H1 (cell line): ENCODE results near the gene ERP44.

Source experiments
- CHD2 ChIP-seq: IDR thresholded peaks from 2 replicates; pipeline ENCODE4 v1.6.1; 2012; ENCODE audit warnings: low read length, improper control_type of control experiment
- CTCF ChIP-seq, 3 experiments: IDR thresholded peaks; 1 replicate in 2 of 3; 2 replicates in 1 of 3; pipeline versions ENCODE4 v1.5.1 to v1.6.1; 2011; ENCODE audit warnings: low read length in 3 of 3, mild to moderate bottlenecking in 3 of 3, inconsistent platforms in 2 of 3, low read depth in 1 of 3, moderate library complexity in 1 of 3; ENCODE audit not compliant: insufficient read depth in 1 of 3; ENCODE audit errors: control extremely low read depth in 1 of 3
- EP300 ChIP-seq, 2 experiments: IDR thresholded peaks; 1 replicate in 1 of 2; 2 replicates in 1 of 2; pipeline ENCODE4 v1.6.1; 2011 to 2012; ENCODE audit warnings: low read depth in 2 of 2, low read length in 2 of 2, mild to moderate bottlenecking in 2 of 2, borderline replicate concordance in 1 of 2, inconsistent platforms in 1 of 2, moderate library complexity in 1 of 2
- EZH2 ChIP-seq: fragments of 200-600 bp; sonication (generic); IDR thresholded peaks from 2 replicates; pipeline ENCODE4 v1.7.1; 2012; ENCODE audit warnings: low read depth, mild to moderate bottlenecking, moderate library complexity, low read length, inconsistent platforms; ENCODE audit not compliant: severe bottlenecking
- KDM4A ChIP-seq: IDR thresholded peaks from one replicate; pipeline ENCODE4 v1.7.1; 2012; ENCODE audit warnings: low read depth, mild to moderate bottlenecking, moderate library complexity, low read length, inconsistent platforms; ENCODE audit not compliant: severe bottlenecking
- MAFK ChIP-seq: IDR thresholded peaks from 2 replicates; pipeline ENCODE4 v1.6.1; 2012; ENCODE audit warnings: low read depth, mild to moderate bottlenecking, improper control_type of control experiment, low read length
- PHF8 ChIP-seq: fragments of 200-600 bp; sonication (generic); conservative IDR thresholded peaks from 2 replicates; pipeline ENCODE4 v1.7.1; 2012; ENCODE audit warnings: low read depth, mild to moderate bottlenecking, inconsistent platforms, low read length, moderate library complexity
- POLR2AphosphoS5 ChIP-seq: IDR thresholded peaks from 2 replicates; pipeline ENCODE4 v1.6.1; 2011; ENCODE audit warnings: low read depth, low read length
- SIN3A ChIP-seq, 2 experiments: IDR thresholded peaks in 1 of 2; conservative IDR thresholded peaks in 1 of 2; 2 replicates each; pipeline ENCODE4 v1.6.1; 2011 to 2012; ENCODE audit warnings: low read length in 2 of 2, improper control_type of control experiment in 1 of 2, low read depth in 1 of 2, mild to moderate bottlenecking in 1 of 2
- TAF1 ChIP-seq: IDR thresholded peaks from 2 replicates; pipeline ENCODE4 v1.6.1; 2011; ENCODE audit warnings: mild to moderate bottlenecking, low read depth, low read length
- ZNF274 ChIP-seq: IDR thresholded peaks from 2 replicates; pipeline ENCODE4 v1.7.0; 2012; ENCODE audit warnings: low read length, borderline replicate concordance; ENCODE audit errors: extremely low read depth

GRCh38 chr9:100019541-100019940, 79.3 kb downstream of the ERP44 start:
- TF ChIP-seq EP300 (IDR thresholded peaks at IDR 0.05; ENCODE audit: borderline replicate concordance in 1 of 2, low read depth in 2 of 2, low read length in 2 of 2) (no peak), KDM4A (no peak), ZNF274 (no peak), CTCF (IDR thresholded peaks at IDR 0.05; ENCODE audit: control extremely low read depth in 1 of 3, insufficient read depth in 1 of 3, low read depth in 1 of 3, low read length in 3 of 3) (no peak), CHD2 (no peak), TAF1 (no peak), POLR2AphosphoS5 (no peak), SIN3A (conservative IDR thresholded peaks at IDR 0.05 in 1 of 2, IDR thresholded peaks at IDR 0.05 in 1 of 2; ENCODE audit: low read depth in 1 of 2, low read length in 2 of 2) (no peak), PHF8 (no peak), EZH2 (no peak), MAFK (no peak)
